ENCODE measurements around the gene SUMO1. TPM values are rescaled to one million over a fixed set of nuclear protein-coding genes. Genes with fewer than 3 reads are reported as not detected.

Gene SUMO1
- total RNA-seq, 4 donors from 2014 or later, result 45.2 to 55.5 (median 52.7) TPM

GRCh38 chr2:202221873-202222272 lies 16.5 kb downstream of the SUMO1 start:
- ATAC-seq (ENCODE audit: low FRiP score) (no peak), DNase-seq (ENCODE audit: low spot score) (no peak)
- TF ChIP-seq CTCF (IDR thresholded peaks at IDR 0.05), result no peak

GRCh38 chr2:202215179-202215578 lies 23.2 kb downstream of the SUMO1 start:
- TF ChIP-seq CTCF (IDR thresholded peaks at IDR 0.05), result no peak
- DNase-seq (ENCODE audit: low spot score) (no peak), ATAC-seq (ENCODE audit: low FRiP score) (no peak)

- no peak for TF ChIP-seq CTCF (IDR thresholded peaks at IDR 0.05)
- no peak for DNase-seq (ENCODE audit: low spot score)
- no peak for ATAC-seq (ENCODE audit: low FRiP score)
Measured at GRCh38 chr2:202208526-202208925, 29.9 kb downstream of the SUMO1 start.

GRCh38 chr2:202204855-202205254 lies 33.5 kb downstream of the SUMO1 start:
- no peak for TF ChIP-seq CTCF (IDR thresholded peaks at IDR 0.05)
- ATAC-seq (ENCODE audit: low FRiP score) (no peak), DNase-seq (ENCODE audit: low spot score) (no peak)

GRCh38 chr2:202203348-202203747 lies 35.0 kb downstream of the SUMO1 start:
- TF ChIP-seq CTCF (IDR thresholded peaks at IDR 0.05), result no peak
- no peak for DNase-seq (ENCODE audit: low spot score)
- no peak for ATAC-seq (ENCODE audit: low FRiP score)

- no peak for ATAC-seq (ENCODE audit: low FRiP score)
- no peak for TF ChIP-seq CTCF (IDR thresholded peaks at IDR 0.05)
- no peak for DNase-seq (ENCODE audit: low spot score)
Measured at GRCh38 chr2:202201220-202202160, 36.9 kb downstream of the SUMO1 start.

GRCh38 chr2:202196727-202197126 lies 41.7 kb downstream of the SUMO1 start:
- no peak for ATAC-seq (ENCODE audit: low FRiP score)
- DNase-seq (ENCODE audit: low spot score), result no peak
- TF ChIP-seq CTCF (IDR thresholded peaks at IDR 0.05), result no peak
